HG03342 (cell line): ENCODE measurements around the gene CACNB2.
"Not testable (repeated sequence)": the region's sequence is repeated elsewhere in the genome, so short reads cannot be mapped to it uniquely, and the experiment has no call there.

Source experiments
- ATAC-seq: cut with Tn5 transposase; IDR thresholded peaks from one replicate; pipeline ENCODE4 v1.9.1; 2021; ENCODE audit warnings: mild to moderate bottlenecking, moderate library complexity; ENCODE audit not compliant: unreplicated experiment

Gene CACNB2

DNA sequence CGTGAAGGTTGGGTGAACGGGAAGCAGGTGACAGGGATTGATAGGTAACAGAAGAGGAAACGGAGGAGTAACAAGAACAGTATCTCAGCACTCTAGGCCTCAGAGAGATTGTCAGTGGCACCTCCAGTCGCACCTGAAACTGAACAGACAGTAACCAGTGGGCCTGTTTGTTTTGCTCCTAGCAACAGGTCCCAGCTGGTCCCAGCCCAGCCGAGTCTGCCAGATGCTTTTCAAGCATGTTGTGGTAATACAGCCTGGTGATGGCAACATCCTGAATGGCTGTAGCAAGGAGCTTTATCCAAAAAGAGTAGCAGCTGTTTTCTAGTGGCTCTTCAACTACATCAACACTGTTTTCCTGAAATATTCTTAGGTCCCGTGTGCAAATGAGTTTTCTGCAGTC lies 4.7 kb downstream of the CACNB2 start:
- no peak for ATAC-seq

DNA sequence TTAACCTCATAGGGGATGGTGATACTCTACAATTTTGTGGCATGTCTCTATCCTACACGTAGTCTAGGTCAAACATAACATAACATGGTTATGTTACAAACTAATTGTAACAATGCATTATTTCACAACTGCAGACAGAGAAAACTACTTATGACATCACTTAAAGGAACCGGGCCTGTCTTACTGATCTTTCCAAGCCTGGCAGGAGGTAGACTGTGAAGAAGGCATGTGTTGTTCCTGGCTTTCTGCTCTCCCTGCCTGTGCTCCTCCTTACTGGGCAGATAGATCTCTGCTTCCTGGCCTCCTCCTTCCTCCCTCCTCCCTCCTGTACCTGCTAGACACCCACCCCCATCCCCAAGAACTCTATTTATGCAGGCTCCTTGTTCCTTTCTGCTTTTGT lies 5.4 kb downstream of the CACNB2 start:
- ATAC-seq: no peak

DNA sequence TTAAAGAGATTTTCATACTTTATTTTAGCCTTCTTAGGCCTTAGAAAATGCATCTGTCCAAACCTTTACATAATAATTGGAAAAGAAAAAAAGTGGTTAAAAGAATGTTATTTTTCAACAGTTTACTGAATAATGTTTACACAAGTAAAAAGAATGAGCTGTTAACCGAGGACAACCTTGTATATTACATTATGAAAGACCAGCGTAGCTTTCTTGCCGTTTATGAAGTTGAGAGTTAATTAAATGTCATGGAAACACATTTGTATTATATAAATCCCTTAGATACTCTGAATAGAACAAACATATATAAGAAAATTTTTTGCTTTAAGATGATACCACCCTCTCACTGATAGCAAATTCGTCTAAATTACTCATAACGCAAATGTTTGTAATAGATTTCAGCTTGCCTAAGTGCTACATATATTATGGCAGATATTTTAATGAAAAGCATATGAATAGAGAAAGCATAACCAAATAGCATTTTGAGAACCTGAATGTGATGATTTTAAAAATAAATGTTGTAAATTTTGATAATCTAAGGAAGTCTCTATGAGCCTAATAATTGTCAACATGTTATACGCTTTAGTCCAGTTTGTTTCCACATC lies 9.1 kb downstream of the CACNB2 start:
- ATAC-seq: no peak

- ATAC-seq: no peak
These were observed 11.2 kb downstream of the CACNB2 start for GRCh38 chr10:18151356-18151890.

DNA sequence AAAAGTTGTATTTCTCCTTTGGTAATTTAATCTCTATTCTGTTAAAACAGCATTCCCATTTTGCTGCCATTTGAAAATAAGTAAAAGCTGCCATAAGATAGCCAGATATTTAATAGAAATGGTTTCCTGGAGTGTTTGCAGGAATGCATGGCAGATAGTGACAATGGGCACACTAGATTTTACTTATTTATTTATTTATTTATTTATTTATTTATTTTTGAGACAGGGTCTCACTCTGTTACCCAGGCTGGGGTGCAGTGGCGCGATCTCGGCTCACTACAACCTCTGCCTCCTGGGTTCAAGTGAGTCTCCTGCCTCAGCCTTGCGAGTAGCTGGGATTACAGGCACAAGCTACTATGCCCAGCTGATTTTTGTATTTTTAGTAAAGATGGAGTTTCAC lies 13.2 kb downstream of the CACNB2 start:
- not testable (repeated sequence) for ATAC-seq

DNA sequence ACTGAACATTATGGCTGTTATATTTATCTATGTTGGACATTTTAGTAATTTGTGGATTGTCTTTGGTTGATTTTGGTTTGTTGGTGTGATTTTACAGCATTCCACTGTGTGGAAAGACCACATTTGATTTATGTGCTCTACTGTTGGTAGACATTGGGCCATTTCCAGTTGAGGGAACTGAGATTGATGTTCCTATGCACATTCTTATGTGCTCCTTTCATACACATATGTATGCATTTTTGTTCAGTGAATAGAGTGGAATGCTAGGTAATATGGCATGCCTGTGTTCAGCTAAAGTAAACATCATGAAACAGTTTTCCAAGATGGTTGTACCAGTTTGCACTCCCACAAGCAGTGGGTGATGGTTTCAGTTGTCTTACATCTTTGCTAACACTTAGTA lies 15.1 kb downstream of the CACNB2 start:
- no peak for ATAC-seq

GRCh38 chr10:18156797-18157196 lies 16.6 kb downstream of the CACNB2 start:
- not testable (repeated sequence) for ATAC-seq

- ATAC-seq: no peak
These were observed 17.7 kb downstream of the CACNB2 start for GRCh38 chr10:18157881-18158280.

DNA sequence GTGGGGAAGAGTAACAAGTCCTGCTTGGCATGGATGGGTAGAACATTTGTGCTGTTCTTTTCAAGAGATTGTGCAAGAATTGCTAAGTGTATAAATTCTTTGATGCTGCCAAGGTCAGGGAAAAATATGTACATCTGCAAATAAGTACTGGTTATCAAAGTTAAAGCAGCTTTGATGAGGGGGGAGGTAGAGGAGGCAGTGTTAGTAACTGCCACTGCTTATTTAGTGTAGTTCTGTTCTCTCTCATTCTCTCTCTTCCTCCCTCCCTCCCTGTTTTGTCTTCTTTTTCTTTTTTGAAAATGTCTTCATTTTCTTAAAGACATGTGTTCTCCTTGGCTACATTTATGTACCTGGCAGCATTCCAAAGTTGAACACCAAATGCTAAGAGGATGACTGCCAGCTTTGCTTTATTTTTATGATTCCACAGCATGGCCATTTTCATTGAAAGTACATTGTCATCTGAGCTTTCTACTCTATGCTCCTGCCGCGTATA lies 18.6 kb downstream of the CACNB2 start:
- no peak for ATAC-seq

DNA sequence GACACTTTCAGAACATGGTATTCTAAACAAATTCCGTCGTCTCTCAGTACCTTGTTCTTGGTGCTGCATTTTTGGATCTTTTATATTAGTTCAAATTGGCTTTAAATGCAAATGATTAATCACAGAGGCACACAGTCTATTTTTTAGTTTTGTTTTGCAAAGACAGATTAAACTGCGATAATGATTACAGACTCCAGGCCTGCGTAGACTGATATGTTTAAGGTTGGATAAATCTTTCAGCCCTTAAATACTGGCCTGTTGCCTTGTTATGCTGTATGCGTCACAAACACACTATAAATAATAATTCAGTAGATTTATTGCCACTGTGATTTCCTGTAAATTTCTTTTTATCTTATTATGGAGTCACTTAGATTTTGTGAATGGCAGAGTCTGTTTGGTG lies 19.3 kb downstream of the CACNB2 start:
- ATAC-seq: no peak

GRCh38 chr10:18162021-18162627 lies 21.9 kb downstream of the CACNB2 start:
- ATAC-seq: no peak

- ATAC-seq: no peak
These were observed 23.9 kb downstream of the CACNB2 start for GRCh38 chr10:18164093-18164492.

DNA sequence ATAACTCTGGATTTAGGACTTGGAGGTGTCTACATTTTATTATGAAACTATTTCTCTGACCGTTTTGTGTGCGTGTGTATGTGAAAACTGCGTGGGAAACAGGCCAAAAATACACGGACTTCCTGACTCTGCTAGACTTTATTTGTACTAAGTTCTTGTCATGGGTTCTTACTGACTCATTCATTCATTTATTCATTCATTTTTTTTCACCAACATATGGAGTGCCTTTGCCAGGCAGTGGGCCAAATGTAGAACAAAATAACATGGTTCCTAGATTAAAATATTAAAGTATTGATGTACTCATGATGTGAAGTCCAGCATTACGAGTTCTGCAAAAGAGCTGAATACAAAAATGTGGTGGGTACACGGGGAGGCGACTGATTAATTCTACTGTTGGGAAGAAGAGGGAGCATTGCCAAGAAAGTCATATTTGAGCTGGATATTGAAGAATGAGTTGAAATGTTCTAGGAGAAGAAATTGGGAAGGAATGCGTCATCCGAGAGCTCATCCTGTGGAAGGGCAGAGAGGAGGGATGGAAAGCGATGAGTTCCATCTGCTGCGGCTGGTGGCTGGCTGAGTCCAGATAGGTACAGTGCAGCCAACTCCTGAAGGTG lies 24.6 kb downstream of the CACNB2 start:
- no peak for ATAC-seq

- no peak for ATAC-seq
These were observed 38.7 kb downstream of the CACNB2 start for GRCh38 chr10:18178854-18179483.

DNA sequence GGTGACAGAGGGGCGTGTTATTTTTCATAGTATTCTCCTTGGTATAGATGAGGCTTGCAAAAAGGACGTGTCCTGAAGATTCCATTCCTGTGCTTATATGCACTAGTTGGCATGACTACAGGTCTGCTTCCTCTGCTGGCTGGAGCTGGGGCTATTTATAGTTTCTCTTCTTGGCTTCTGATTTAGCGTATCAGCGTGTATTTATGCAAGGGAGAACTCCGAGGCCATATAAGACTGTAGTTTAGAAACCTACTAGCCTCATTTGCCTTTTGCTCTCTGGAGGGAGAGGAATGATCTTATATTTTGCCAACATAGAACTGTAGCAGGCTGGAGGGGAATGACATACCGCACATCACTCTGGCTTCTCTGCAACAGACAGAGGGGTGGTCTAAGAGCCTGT lies 39.7 kb downstream of the CACNB2 start:
- ATAC-seq: no peak

DNA sequence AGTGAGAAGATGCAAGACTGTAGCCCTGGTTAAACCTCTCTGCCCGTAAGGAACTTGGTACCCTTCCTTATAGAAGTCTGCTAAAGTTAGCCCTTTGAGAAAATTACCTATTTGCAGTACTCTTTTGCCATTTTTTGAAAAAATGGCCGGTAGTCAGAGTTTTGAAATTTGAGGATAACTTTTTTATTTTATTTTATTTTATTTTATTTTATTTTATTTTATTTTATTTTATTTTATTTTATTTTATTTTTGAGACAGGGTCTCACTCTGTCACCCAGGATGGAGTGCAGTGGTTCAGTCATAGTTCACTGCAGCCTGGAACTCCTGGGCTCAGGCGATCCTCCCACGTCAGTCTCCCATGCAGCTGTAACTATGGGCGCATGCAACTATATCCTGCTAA lies 41.2 kb downstream of the CACNB2 start:
- ATAC-seq: not testable (repeated sequence)

GRCh38 chr10:18185621-18186020 lies 45.4 kb downstream of the CACNB2 start:
- no peak for ATAC-seq

- no peak for ATAC-seq
These were observed 50.6 kb downstream of the CACNB2 start for GRCh38 chr10:18190840-18191239.

DNA sequence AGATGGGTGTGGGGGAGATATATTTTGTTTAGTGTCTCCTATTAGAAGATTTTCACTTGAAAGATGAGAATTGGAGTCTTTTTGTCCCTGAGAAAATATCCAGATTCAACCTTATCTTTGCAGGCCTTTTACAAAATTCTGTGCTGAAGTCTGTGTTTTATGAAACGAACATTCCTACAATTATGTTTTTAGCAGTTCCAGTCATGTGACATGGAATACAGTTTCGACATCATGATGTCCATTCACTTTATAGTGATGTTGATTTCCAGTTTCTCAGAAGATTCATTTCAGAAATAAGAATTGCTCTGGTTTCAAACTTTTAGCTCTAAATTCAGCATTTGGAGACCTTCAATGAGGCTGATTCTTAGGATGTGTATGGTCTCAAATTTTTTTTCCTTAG lies 54.4 kb downstream of the CACNB2 start:
- no peak for ATAC-seq

- no peak for ATAC-seq
These were observed 55.0 kb downstream of the CACNB2 start for GRCh38 chr10:18195060-18195799.
